ENCODE data around the gene GABRB1. TPM values are rescaled to one million over a fixed set of nuclear protein-coding genes. Genes with fewer than 3 reads are reported as not detected.

The GABRB1 gene
- polyA plus RNA-seq, 2 of the 4 experiments (the other 2 are of a cell fraction): not detected

GRCh38 chr4:47219586-47219985, 188.2 kb downstream of the GABRB1 start:
- H3K4me3 ChIP-seq: no peak overlapping the region
- TF ChIP-seq CHD4 (IDR thresholded peaks at IDR 0.05; ENCODE audit: borderline replicate concordance): no peak
- TF ChIP-seq HOXB13 (CRISPR knock-in tag; IDR thresholded peaks at IDR 0.05; ENCODE audit: low read depth): no peak
- no peak for TF ChIP-seq RFX5 (IDR thresholded peaks at IDR 0.05)
- no peak for TF ChIP-seq NFE2L2 (conservative IDR thresholded peaks at IDR 0.05; ENCODE audit: low read length)
- no peak for TF ChIP-seq EP300 (IDR thresholded peaks at IDR 0.05)
- no peaks in the 10 kb centered on the region for H3K9me3 ChIP-seq
- no peak overlapping the region for H3K4me2 ChIP-seq
- no peaks in the 10 kb centered on the region for H3K4me1 ChIP-seq
- no peak overlapping the region for H3K27ac ChIP-seq
- ChIA-PET POLR2A (no interaction called here), CTCF (no interaction called here)
- no peak for DNase-seq (ENCODE audit: low read depth in 1 of 2, low spot score in 1 of 2)
- FAIRE-seq: no peak
- WGBS (ENCODE audit: missing lambda C conversion rate): 0% methylated on average over 2 of the region's 2 CpGs
- no peak for ATAC-seq

DNA sequence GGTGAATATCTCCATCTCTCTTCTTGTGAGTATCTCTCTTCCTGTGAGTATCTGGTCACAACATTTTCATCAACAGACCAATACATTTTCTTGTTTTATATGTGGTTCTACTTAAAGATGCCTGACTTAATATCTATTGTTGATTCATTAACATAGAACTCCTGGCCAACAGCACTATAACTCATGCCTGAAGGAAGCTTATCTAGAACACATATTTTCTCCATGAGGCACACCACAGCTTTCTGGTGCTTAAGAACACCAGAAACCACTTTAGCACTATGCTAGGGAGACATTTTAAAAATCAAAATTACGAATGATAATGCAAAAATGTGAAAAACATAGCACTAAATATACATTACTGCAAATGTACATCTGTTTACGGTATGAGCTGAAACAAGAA, 190.4 kb downstream of the GABRB1 start:
- H3K27ac ChIP-seq: no peak overlapping the region
- DNase-seq (ENCODE audit: low read depth in 1 of 2, low spot score in 1 of 2) (no peak), ATAC-seq (no peak), FAIRE-seq (no peak)
- H3K4me1 ChIP-seq: no peaks in the 10 kb centered on the region
- ChIA-PET CTCF (no interaction called here), POLR2A (no interaction called here)
- no peaks in the 10 kb centered on the region for H3K9me3 ChIP-seq
- no peak overlapping the region for H3K4me2 ChIP-seq
- 6% methylated on average over 2 of the region's 2 CpGs for WGBS (ENCODE audit: missing lambda C conversion rate)
- no peak for TF ChIP-seq ZSCAN20 (CRISPR knock-in tag; IDR thresholded peaks at IDR 0.05)
- TF ChIP-seq ZNF302 (CRISPR knock-in tag; IDR thresholded peaks at IDR 0.05): no peak
- no peak for TF ChIP-seq TP53 (CRISPR knock-in tag; IDR thresholded peaks at IDR 0.05)
- no peak for TF ChIP-seq BHLHE40 (IDR thresholded peaks at IDR 0.05; ENCODE audit: low read depth, low read length)
- TF ChIP-seq HOXA7 (CRISPR knock-in tag; IDR thresholded peaks at IDR 0.05): no peak
- no peak for TF ChIP-seq FOSL2 (IDR thresholded peaks at IDR 0.05)
- TF ChIP-seq FOSL2 (CRISPR knock-in tag; IDR thresholded peaks at IDR 0.05): no peak
- TF ChIP-seq CBX8 (IDR thresholded peaks at IDR 0.05): no peak
- TF ChIP-seq NR3C1 (IDR thresholded peaks at IDR 0.05): no peak
- TF ChIP-seq ELK1 (IDR thresholded peaks at IDR 0.05; ENCODE audit: low read depth, low read length): no peak
- no peak for TF ChIP-seq BCL3 (IDR thresholded peaks at IDR 0.05)
- no peak overlapping the region for H3K4me3 ChIP-seq

DNA sequence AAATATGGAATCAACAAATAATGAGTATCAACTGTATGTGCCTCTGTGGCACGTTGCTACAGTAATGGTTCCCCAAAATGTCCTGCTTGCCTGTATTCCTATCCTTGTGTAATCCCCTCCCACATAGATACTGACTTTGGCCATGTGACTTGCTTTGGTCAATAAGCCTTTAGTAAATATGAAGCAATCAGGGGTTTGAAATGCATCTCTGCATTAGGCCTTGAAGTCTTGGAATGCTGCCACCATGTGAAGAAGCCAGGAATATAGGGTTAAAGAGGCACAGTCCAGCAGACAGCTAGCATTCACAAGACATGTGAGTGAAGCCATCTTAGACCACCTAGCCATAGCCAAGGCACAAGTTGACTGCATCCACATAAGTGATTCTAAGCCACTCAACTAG, 190.9 kb downstream of the GABRB1 start:
- FAIRE-seq: no peak
- H3K27ac ChIP-seq: no peak overlapping the region

DNA sequence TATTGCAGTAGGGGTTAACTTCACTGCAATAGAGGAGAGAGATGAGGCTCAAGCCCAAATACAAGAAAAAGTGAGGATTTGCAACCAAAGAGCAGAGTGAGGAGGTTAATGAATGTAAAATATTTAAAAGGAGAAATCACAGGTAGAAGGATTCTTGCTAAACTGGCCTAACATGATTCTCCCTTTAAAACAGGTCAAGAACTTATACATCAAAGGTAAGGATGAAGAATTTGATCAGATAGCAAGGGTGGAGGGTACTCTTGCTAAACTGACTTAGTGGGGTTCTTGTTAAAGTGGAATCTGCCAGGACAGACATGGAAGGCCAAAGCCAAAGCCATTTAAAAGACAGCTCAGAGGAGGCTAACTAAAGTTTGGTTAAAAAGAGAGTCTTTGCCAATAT, 193.0 kb downstream of the GABRB1 start:
- no peak overlapping the region for H3K4me3 ChIP-seq
- DNase-seq (ENCODE audit: low read depth in 1 of 2, low spot score in 1 of 2) (no peak), ATAC-seq (no peak), FAIRE-seq (no peak)
- CTCF ChIA-PET: no interaction called here
- H3K4me2 ChIP-seq: no peak overlapping the region
- no peaks in the 10 kb centered on the region for H3K4me1 ChIP-seq
- H3K9me3 ChIP-seq: no peaks in the 10 kb centered on the region
- no peak overlapping the region for H3K27ac ChIP-seq
- POLR2A ChIA-PET: no interaction called here
- no peak for TF ChIP-seq MAX (IDR thresholded peaks at IDR 0.05)
- no peak for TF ChIP-seq FOXS1 (CRISPR knock-in tag; IDR thresholded peaks at IDR 0.05)
- TF ChIP-seq, protein P1, sequence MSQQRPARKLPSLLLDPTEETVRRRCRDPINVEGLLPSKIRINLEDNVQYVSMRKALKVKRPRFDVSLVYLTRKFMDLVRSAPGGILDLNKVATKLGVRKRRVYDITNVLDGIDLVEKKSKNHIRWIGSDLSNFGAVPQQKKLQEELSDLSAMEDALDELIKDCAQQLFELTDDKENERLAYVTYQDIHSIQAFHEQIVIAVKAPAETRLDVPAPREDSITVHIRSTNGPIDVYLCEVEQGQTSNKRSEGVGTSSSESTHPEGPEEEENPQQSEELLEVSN (IDR thresholded peaks at IDR 0.05; ENCODE audit: borderline replicate concordance, low read depth): no peak
- no peak for TF ChIP-seq HOXA7 (CRISPR knock-in tag; IDR thresholded peaks at IDR 0.05)
- TF ChIP-seq PHF8 (IDR thresholded peaks at IDR 0.05; ENCODE audit: borderline replicate concordance, low read depth): no peak
- no peak for TF ChIP-seq HDAC2 (IDR thresholded peaks at IDR 0.05)
- no peak for TF ChIP-seq BCL3 (IDR thresholded peaks at IDR 0.05)
- TF ChIP-seq JUNB (IDR thresholded peaks at IDR 0.05): no peak
- TF ChIP-seq GATA3 (IDR thresholded peaks at IDR 0.05; ENCODE audit: borderline replicate concordance): no peak
- TF ChIP-seq MYC (IDR thresholded peaks at IDR 0.05; ENCODE audit: borderline replicate concordance, low read length): no peak
- no peak for TF ChIP-seq POLR2AphosphoS2 (conservative IDR thresholded peaks at IDR 0.05; ENCODE audit: low read length)
- no peak for TF ChIP-seq NPAS2 (CRISPR knock-in tag; IDR thresholded peaks at IDR 0.05; ENCODE audit: borderline replicate concordance)
- TF ChIP-seq EHMT2 (IDR thresholded peaks at IDR 0.05; ENCODE audit: low read depth): no peak

More for the DNA sequence above, 190.9 kb downstream of the GABRB1 start:
- no peak for DNase-seq (ENCODE audit: low read depth in 1 of 2, low spot score in 1 of 2)
- Histone ChIP-seq H3K4me1 (no peaks in the 10 kb centered on the region), H3K4me3 (no peak overlapping the region), H3K4me2 (no peak overlapping the region), H3K9me3 (no peaks in the 10 kb centered on the region)
- 0% methylated on average over 1 of the region's 1 CpG for WGBS (ENCODE audit: missing lambda C conversion rate)
- ATAC-seq: no peak
- POLR2A ChIA-PET: no interaction called here
- CTCF ChIA-PET: no interaction called here
- TF ChIP-seq TP53 (CRISPR knock-in tag; IDR thresholded peaks at IDR 0.05) (no peak), HOXB5 (CRISPR knock-in tag; IDR thresholded peaks at IDR 0.05) (no peak), NFE2L2 (conservative IDR thresholded peaks at IDR 0.05; ENCODE audit: low read length) (no peak), RAD21 (conservative IDR thresholded peaks at IDR 0.05 in 1 of 2, IDR thresholded peaks at IDR 0.05 in 1 of 2) (no peak), GATA3 (IDR thresholded peaks at IDR 0.05; ENCODE audit: borderline replicate concordance) (no peak), ZSCAN20 (CRISPR knock-in tag; IDR thresholded peaks at IDR 0.05) (no peak), FOSB (CRISPR knock-in tag; IDR thresholded peaks at IDR 0.05) (no peak)
- TF ChIP-seq, protein P1 (IDR thresholded peaks at IDR 0.05; ENCODE audit: borderline replicate concordance, low read depth): no peak
